ENCODE data around the gene FBXO41. TPM values are rescaled to one million over a fixed set of nuclear protein-coding genes. Genes with fewer than 3 reads are reported as not detected.
A peak's percentile ranks its signal among the peaks of the same experiment; 100 is the strongest.

FBXO41 gene
- total and polyA plus RNA-seq, 2 experiments from 2014 or later, result 0.44 to 1.1 TPM

- Histone ChIP-seq H3K4me2 (ENCODE audit: unreplicated experiment) (no peak overlapping the region), H3K27me3 (replicated peaks; ENCODE audit: insufficient read depth) (no peaks in the 10 kb centered on the region), H3K79me2 (ENCODE audit: insufficient read depth) (peaks cover 90% of the 10 kb centered on the region), H3K9me2 (ENCODE audit: insufficient read depth) (no peaks in the 10 kb centered on the region), H3F3A (ENCODE audit: insufficient read depth) (peaks cover 29% of the 10 kb centered on the region), H3K27ac (0 out of 2 replicates have a peak overlapping the region, but pooled peaks have one; percentile 6), H3K4me1 (ENCODE audit: insufficient read depth) (peaks cover 21% of the 10 kb centered on the region), H3K9ac (no peak overlapping the region), H2AFZ (no peak overlapping the region), H3K36me3 (ENCODE audit: low read depth) (peaks cover 18% of the 10 kb centered on the region; the same call in 1 of the 2 replicates), H3K4me3 (no peak overlapping the region), H3K9me3 (ENCODE audit: low read depth) (no peaks in the 10 kb centered on the region), H4K20me1 (ENCODE audit: insufficient read depth) (peaks cover 21% of the 10 kb centered on the region; the same call in 1 of the 2 replicates)
- TF ChIP-seq EZH2phosphoT487 (IDR thresholded peaks at IDR 0.05; ENCODE audit: insufficient read depth, low read depth) (no peak), EZH2 (IDR thresholded peaks at IDR 0.05; ENCODE audit: insufficient read depth, poor library complexity, severe bottlenecking) (no peak)
- in situ Hi-C loops (cut with MboI), result no loop called here
- no peak for DNase-seq
- 89 to 97% methylated on average over 3 of the region's 3 CpGs for WGBS, 2 experiments (ENCODE audit: low coverage in 1 of 2, low lambda C conversion rate in 2 of 2, missing lambda C conversion rate in 2 of 2)
These were observed 46.1 kb downstream of the FBXO41 start for GRCh38 chr2:73238149-73238548.

GRCh38 chr2:73237168-73237567 is 47.1 kb downstream of the FBXO41 start:
- WGBS, 2 experiments (ENCODE audit: low coverage in 1 of 2, low lambda C conversion rate in 2 of 2, missing lambda C conversion rate in 2 of 2), result 8 to 10% methylated on average over 1 of the region's 1 CpG
- TF ChIP-seq EZH2phosphoT487 (IDR thresholded peaks at IDR 0.05; ENCODE audit: insufficient read depth, low read depth), result no peak
- TF ChIP-seq EZH2 (IDR thresholded peaks at IDR 0.05; ENCODE audit: insufficient read depth, poor library complexity, severe bottlenecking), result no peak
- peaks cover 29% of the 10 kb centered on the region for H3F3A ChIP-seq (ENCODE audit: insufficient read depth)
- H3K9me2 ChIP-seq (ENCODE audit: insufficient read depth), result no peaks in the 10 kb centered on the region
- H3K4me2 ChIP-seq (ENCODE audit: unreplicated experiment), result no peak overlapping the region
- H3K36me3 ChIP-seq (ENCODE audit: low read depth), result peaks cover 12% of the 10 kb centered on the region; the same call in 1 of the 2 replicates
- H3K27ac ChIP-seq, result no peak overlapping the region
- peaks cover 21% of the 10 kb centered on the region; the same call in 1 of the 2 replicates for H4K20me1 ChIP-seq (ENCODE audit: insufficient read depth)
- H3K4me3 ChIP-seq, result no peak overlapping the region
- no peaks in the 10 kb centered on the region for H3K9me3 ChIP-seq (ENCODE audit: low read depth)
- H3K9ac ChIP-seq, result no peak overlapping the region
- no peak for DNase-seq
- H3K79me2 ChIP-seq (ENCODE audit: insufficient read depth), result peaks cover 85% of the 10 kb centered on the region
- H3K4me1 ChIP-seq (ENCODE audit: insufficient read depth), result peaks cover 25% of the 10 kb centered on the region
- H2AFZ ChIP-seq, result no peak overlapping the region
- no peaks in the 10 kb centered on the region for H3K27me3 ChIP-seq (replicated peaks; ENCODE audit: insufficient read depth)
- in situ Hi-C loops (cut with MboI), result no loop called here

- TF ChIP-seq EZH2 (IDR thresholded peaks at IDR 0.05; ENCODE audit: insufficient read depth, poor library complexity, severe bottlenecking), result no peak
- Histone ChIP-seq H3K36me3 (ENCODE audit: low read depth) (no peaks in the 10 kb centered on the region), H3K9ac (peak overlapping the region; percentile 92), H3K4me3 (peak overlapping the region; percentile 95), H3K9me2 (ENCODE audit: insufficient read depth) (no peaks in the 10 kb centered on the region), H3K9me3 (ENCODE audit: low read depth) (no peaks in the 10 kb centered on the region), H3K4me2 (ENCODE audit: unreplicated experiment) (peak overlapping the region; percentile 87), H3K79me2 (ENCODE audit: insufficient read depth) (peaks cover 68% of the 10 kb centered on the region), H2AFZ (no peak overlapping the region), H3K27me3 (replicated peaks; ENCODE audit: insufficient read depth) (no peaks in the 10 kb centered on the region), H3K27ac (peak overlapping the region; percentile 81; the same call in 1 of the 2 replicates), H3F3A (ENCODE audit: insufficient read depth) (peaks cover 29% of the 10 kb centered on the region), H4K20me1 (ENCODE audit: insufficient read depth) (peaks cover 21% of the 10 kb centered on the region; the same call in 1 of the 2 replicates), H3K4me1 (ENCODE audit: insufficient read depth) (peaks cover 25% of the 10 kb centered on the region)
- in situ Hi-C loops (cut with MboI), result no loop called here
- DNase-seq, result peak; percentile 34
- WGBS, 2 experiments (ENCODE audit: low coverage in 1 of 2, low lambda C conversion rate in 2 of 2, missing lambda C conversion rate in 2 of 2), result 63 to 72% methylated on average over 11 of the region's 11 CpGs
These were observed 48.8 kb downstream of the FBXO41 start for GRCh38 chr2:73235315-73236028.

- Histone ChIP-seq H3K4me1 (ENCODE audit: insufficient read depth) (peaks cover 14% of the 10 kb centered on the region), H3K36me3 (ENCODE audit: low read depth) (no peaks in the 10 kb centered on the region), H3K9ac (peak within 1 kb of the TSS; percentile 92), H3F3A (ENCODE audit: insufficient read depth) (peaks cover 18% of the 10 kb centered on the region), H3K27ac (peak within 1 kb of the TSS; percentile 81), H3K4me3 (peak within 1 kb of the TSS; percentile 95), H3K4me2 (ENCODE audit: unreplicated experiment) (peak within 1 kb of the TSS; percentile 87), H3K27me3 (replicated peaks; ENCODE audit: insufficient read depth) (no peaks in the 10 kb centered on the region), H2AFZ (peak within 1 kb of the TSS; percentile 91), H3K79me2 (ENCODE audit: insufficient read depth) (peaks cover 55% of the 10 kb centered on the region), H4K20me1 (ENCODE audit: insufficient read depth) (peaks cover 17% of the 10 kb centered on the region; the same call in 1 of the 2 replicates), H3K9me2 (ENCODE audit: insufficient read depth) (no peaks in the 10 kb centered on the region), H3K9me3 (ENCODE audit: low read depth) (no peaks in the 10 kb centered on the region)
- in situ Hi-C loops (cut with MboI), result no loop called here
- WGBS, 2 experiments (ENCODE audit: low coverage in 1 of 2, low lambda C conversion rate in 2 of 2, missing lambda C conversion rate in 2 of 2), result 0 to 1% methylated on average over 69 of the region's 69 CpGs
- DNase-seq, result peak; percentile 95
- TF ChIP-seq EZH2phosphoT487 (IDR thresholded peaks at IDR 0.05; ENCODE audit: insufficient read depth, low read depth) (no peak), EZH2 (IDR thresholded peaks at IDR 0.05; ENCODE audit: insufficient read depth, poor library complexity, severe bottlenecking) (no peak)
These were observed 50.1 kb downstream of the FBXO41 start, which contains the start of gene CCT7 for GRCh38 chr2:73233932-73234832. Gene CCT7, plus strand, starts transcription at chr2:73234308. Its CDS starts 71 bp downstream, at chr2:73234379.
